Keratinocyte (primary cell): ENCODE measurements around the gene TOX2. TPM values are rescaled to one million over a fixed set of nuclear protein-coding genes. Genes with fewer than 3 reads are reported as not detected.

Experiments used
- DNase-seq: peaks from one replicate; pipeline ENCODE4 v3.0.0-alpha.2; 2011; ENCODE audit warnings: low read depth, missing footprints, low spot score
- FAIRE-seq: peaks from 2 replicates; lab custom pipeline; 2011; peaks lifted over from hg19 to GRCh38; lab: Jason Lieb, UNC
- H2AFZ ChIP-seq: 2 replicates; pipeline ENCODE4 v1.6.0; 2012; ENCODE audit warnings: low read length, control low read depth, inconsistent platforms; ENCODE audit not compliant: control insufficient read depth
- H3K27ac ChIP-seq: 2 replicates; pipeline ENCODE4 v1.5.1; 2011; ENCODE audit warnings: low read length; ENCODE audit not compliant: control insufficient read depth, insufficient read depth
- H3K27me3 ChIP-seq: 3 replicates; pipeline ENCODE4 v1.6.0; 2011; ENCODE audit warnings: low read length; ENCODE audit not compliant: control insufficient read depth, insufficient read depth; ENCODE audit errors: extremely low read depth
- H3K36me3 ChIP-seq, 2 experiments: 2 replicates in 1 of 2; 3 replicates in 1 of 2; pipeline ENCODE4 v1.5.1; 2011; ENCODE audit warnings: low read length in 2 of 2, mild to moderate bottlenecking in 1 of 2; ENCODE audit not compliant: control insufficient read depth in 2 of 2, insufficient read depth in 2 of 2; ENCODE audit errors: extremely low read depth in 1 of 2
- H3K4me1 ChIP-seq: 3 replicates; pipeline ENCODE4 v1.5.1; 2011; ENCODE audit warnings: low read length; ENCODE audit not compliant: control insufficient read depth, insufficient read depth; ENCODE audit errors: extremely low read depth
- H3K4me2 ChIP-seq: 3 replicates; pipeline ENCODE4 v1.6.0; 2011; ENCODE audit warnings: low read depth, low read length; ENCODE audit not compliant: control insufficient read depth, insufficient read depth; ENCODE audit errors: extremely low read depth
- H3K4me3 ChIP-seq, 3 experiments: fragments of 200-600 bp in 1 of 3; sonication (generic) in 1 of 3; 2 replicates in 2 of 3; 3 replicates in 1 of 3; pipeline ENCODE4 v1.5.1; 2011 to 2016; ENCODE audit warnings: low read length in 3 of 3, mild to moderate bottlenecking in 3 of 3, control low read depth in 2 of 3, inconsistent platforms in 1 of 3, low read depth in 1 of 3, mixed read lengths in 1 of 3, mixed run types in 1 of 3, moderate library complexity in 1 of 3; ENCODE audit not compliant: control insufficient read depth in 2 of 3, insufficient read depth in 2 of 3; ENCODE audit errors: extremely low read depth in 1 of 3
- H3K79me2 ChIP-seq: 2 replicates; pipeline ENCODE4 v1.6.0; 2012; ENCODE audit warnings: low read length; ENCODE audit not compliant: control insufficient read depth, insufficient read depth
- H3K9ac ChIP-seq: 3 replicates; pipeline ENCODE4 v1.6.0; 2011; ENCODE audit warnings: low read length; ENCODE audit not compliant: control insufficient read depth, insufficient read depth; ENCODE audit errors: extremely low read depth
- H3K9me1 ChIP-seq: 3 replicates; pipeline ENCODE4 v1.6.0; 2011; ENCODE audit warnings: low read length; ENCODE audit not compliant: control insufficient read depth, insufficient read depth; ENCODE audit errors: extremely low read depth
- H3K9me3 ChIP-seq: 2 replicates; pipeline ENCODE4 v1.5.1; 2012; ENCODE audit warnings: low read depth, low read length; ENCODE audit not compliant: control insufficient read depth
- H4K20me1 ChIP-seq: 3 replicates; pipeline ENCODE4 v1.6.0; 2011; ENCODE audit warnings: low read length; ENCODE audit not compliant: control insufficient read depth, insufficient read depth; ENCODE audit errors: extremely low read depth
- CTCF ChIP-seq, 3 experiments: IDR thresholded peaks in 1 of 3; conservative IDR thresholded peaks in 1 of 3; optimal IDR thresholded peaks in 1 of 3; 2 replicates in 2 of 3; 3 replicates in 1 of 3; pipeline versions ENCODE3 to v1.5.1; 2011; ENCODE audit warnings: low read length in 3 of 3, mild to moderate bottlenecking in 3 of 3, moderate library complexity in 2 of 3, control low read depth in 1 of 3, inconsistent platforms in 1 of 3; ENCODE audit not compliant: insufficient read depth in 2 of 3; ENCODE audit errors: extremely low read depth in 1 of 3
- EZH2 ChIP-seq: IDR thresholded peaks from one replicate; pipeline ENCODE4 v1.6.1; 2012; ENCODE audit warnings: inconsistent platforms, mild to moderate bottlenecking, low read length, moderate library complexity
- dilution Hi-C: fragments of 300-500 bp; cut with MboI; formaldehyde crosslinking; loops from one replicate; pipeline ENCODE4 v1.7.0; 2020; ENCODE audit warnings: low sequenced_read_pairs; ENCODE audit not compliant: extremely low pct_ligation_motif_present
- polyA plus RNA-seq, 5 experiments: library from polyadenylated mRNA; depleted of rRNA in 3 of 5; stranded (reverse) in 3 of 5; stranded (forward) in 1 of 5; unstranded in 1 of 5; fragments of >200 nt; gene quantifications; 1 replicate in 1 of 5; 2 replicates in 3 of 5; 3 replicates in 1 of 5; pipeline versions ENCODE4 v1.2.1 to v1.2.3, GENCODE V29; 2011 to 2012; ENCODE audit warnings: missing spikeins in 2 of 5, low read depth in 1 of 5, low replicate concordance in 1 of 5

TOX2 gene
- polyA plus RNA-seq, 1 donor (not counting 4 experiments of a cell fraction or from before 2014, with no cell fraction given) = 0.20 TPM

DNA sequence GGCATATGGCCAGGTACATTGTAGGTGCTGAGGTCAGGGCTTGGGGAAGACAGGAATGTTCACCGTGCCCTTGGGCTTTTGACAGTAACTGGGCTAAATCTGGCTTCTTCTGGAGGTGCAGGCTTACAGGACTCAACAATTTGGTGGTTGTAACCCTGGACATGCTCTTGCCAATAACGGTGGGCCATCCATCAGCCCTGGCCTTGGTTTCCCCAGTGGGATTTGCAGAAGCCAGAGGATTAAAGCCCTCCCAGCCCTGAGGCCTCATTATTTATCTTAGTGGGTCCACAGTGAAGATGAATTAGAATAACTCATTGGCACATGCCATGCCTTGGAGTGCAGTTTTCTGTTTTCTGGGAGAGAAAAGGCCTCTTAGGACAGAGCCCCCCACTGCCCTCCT is 44.0 kb downstream of the TOX2 start:
- dilution Hi-C loops = no loop called here
- H2AFZ ChIP-seq = no peak overlapping the region
- H3K4me2 ChIP-seq = peak overlapping the region; percentile 37

GRCh38 chr20:43959079-43959919 is 44.6 kb downstream of the TOX2 start:
- peaks cover 43% of the 10 kb centered on the region for H3K4me1 ChIP-seq
- TF ChIP-seq CTCF (optimal IDR thresholded peaks at IDR 0.05 in 1 of 3, IDR thresholded peaks at IDR 0.05 in 1 of 3, conservative IDR thresholded peaks at IDR 0.05 in 1 of 3; ENCODE audit: extremely low read depth in 1 of 3, insufficient read depth in 2 of 3, low read length in 3 of 3) (peak; percentile 6 to 22 (median 11)), EZH2 (no peak)
- H2AFZ ChIP-seq = peak overlapping the region; percentile 23
- H3K36me3 ChIP-seq = no peaks in the 10 kb centered on the region
- no peaks in the 10 kb centered on the region for H4K20me1 ChIP-seq
- H3K9ac ChIP-seq = no peak overlapping the region
- FAIRE-seq (no peak), DNase-seq (no peak)
- no peaks in the 10 kb centered on the region for H3K79me2 ChIP-seq
- no peaks in the 10 kb centered on the region for H3K9me3 ChIP-seq
- dilution Hi-C loops = no loop called here
- H3K27me3 ChIP-seq = no peaks in the 10 kb centered on the region
- H3K9me1 ChIP-seq = no peaks in the 10 kb centered on the region
- H3K4me2 ChIP-seq = peak overlapping the region; percentile 37
- no peak overlapping the region for H3K4me3 ChIP-seq
- H3K27ac ChIP-seq = no peak overlapping the region

More for the DNA sequence above, 44.0 kb downstream of the TOX2 start:
- Histone ChIP-seq H3K9ac (no peak overlapping the region), H3K9me1 (no peaks in the 10 kb centered on the region), H3K79me2 (no peaks in the 10 kb centered on the region), H3K9me3 (no peaks in the 10 kb centered on the region), H3K4me3 (no peak overlapping the region), H3K27me3 (no peaks in the 10 kb centered on the region), H3K36me3 (no peaks in the 10 kb centered on the region), H4K20me1 (no peaks in the 10 kb centered on the region), H3K27ac (no peak overlapping the region), H3K4me1 (peaks cover 48% of the 10 kb centered on the region)
- no peak for FAIRE-seq
- TF ChIP-seq EZH2 (no peak), CTCF (optimal IDR thresholded peaks at IDR 0.05 in 1 of 3, IDR thresholded peaks at IDR 0.05 in 1 of 3, conservative IDR thresholded peaks at IDR 0.05 in 1 of 3; ENCODE audit: extremely low read depth in 1 of 3, insufficient read depth in 2 of 3, low read length in 3 of 3) (no peak)
- DNase-seq = no peak
